NCI-H510A (cell line): Measurements from ENCODE around the gene SPEM2.

Experiments
- DNase-seq: peaks from one replicate; lab custom pipeline; 2025; lab: John Stamatoyannopoulos, UW

SPEM2 gene

GRCh38 chr17:7403977-7404736 lies 21.3 kb upstream of the SPEM2 start, which contains the start of gene TMEM256:
TMEM256 (minus strand) TSS chr17:7404097; CDS start chr17:7404084, 13 bp downstream.
- DNase-seq = peak; percentile 98

DNA sequence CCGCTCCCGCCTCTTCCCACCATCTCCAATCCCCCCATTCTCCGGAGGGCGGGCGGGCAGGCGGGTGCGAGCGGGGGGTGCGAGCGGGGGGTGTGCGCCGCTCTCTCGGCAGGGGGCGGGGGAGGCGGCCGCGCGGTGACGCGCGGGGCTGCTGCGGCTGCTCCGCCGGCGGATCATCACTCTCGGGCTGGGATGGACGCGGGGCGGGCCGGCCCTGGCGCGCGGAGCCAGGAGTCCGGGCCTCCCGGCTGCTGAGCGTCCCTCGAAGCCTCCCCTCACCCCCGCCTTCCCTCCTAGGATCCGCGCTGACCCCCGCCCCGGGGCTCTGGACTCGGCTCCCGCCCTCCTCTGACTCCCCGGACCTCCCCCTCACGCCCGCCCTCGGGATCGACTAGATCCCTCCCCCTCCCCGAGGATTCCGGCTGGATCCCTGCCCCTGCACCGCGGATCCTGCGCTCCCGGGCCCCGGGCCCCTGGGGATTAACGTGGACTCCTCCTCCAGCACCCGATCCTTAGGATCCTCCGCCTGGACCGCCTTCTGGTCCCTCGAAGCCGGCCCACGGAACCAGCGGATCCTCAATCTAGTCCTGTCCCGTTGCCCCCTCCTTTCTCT lies 20.6 kb upstream of the SPEM2 start:
- DNase-seq = peak; percentile 55

- DNase-seq = no peak
Observed at GRCh38 chr17:7405350-7406234, 19.8 kb upstream of the SPEM2 start.

DNA sequence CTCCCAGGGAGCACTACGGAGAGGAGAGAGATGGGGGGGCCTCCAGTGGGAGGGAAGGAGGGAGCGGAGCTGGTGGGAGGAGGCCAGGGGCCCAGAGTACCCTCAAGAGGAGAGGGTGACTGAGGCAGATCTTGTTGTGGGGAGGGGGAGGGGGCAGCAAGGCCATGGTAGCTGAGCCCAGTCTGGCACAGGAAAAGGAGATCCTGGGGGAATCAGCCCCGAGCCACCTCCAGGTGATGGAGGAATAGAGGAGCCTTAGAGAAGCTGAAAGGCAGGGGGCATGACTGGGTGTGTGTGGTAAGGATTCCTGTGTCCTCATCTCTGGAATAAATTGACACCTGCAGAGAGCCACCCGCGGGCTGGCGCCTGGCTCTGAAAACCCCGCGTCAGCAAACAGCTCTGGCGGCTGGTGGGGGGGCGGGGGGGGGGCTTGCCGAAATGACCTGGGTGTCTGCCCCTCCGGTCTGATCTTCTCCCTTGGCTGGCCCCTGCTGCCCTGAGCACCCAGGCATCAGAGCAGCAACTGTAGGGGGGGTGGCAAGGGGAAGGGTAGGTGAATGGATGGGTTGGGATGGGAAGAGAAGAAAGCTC lies 19.1 kb upstream of the SPEM2 start:
- DNase-seq = no peak

DNA sequence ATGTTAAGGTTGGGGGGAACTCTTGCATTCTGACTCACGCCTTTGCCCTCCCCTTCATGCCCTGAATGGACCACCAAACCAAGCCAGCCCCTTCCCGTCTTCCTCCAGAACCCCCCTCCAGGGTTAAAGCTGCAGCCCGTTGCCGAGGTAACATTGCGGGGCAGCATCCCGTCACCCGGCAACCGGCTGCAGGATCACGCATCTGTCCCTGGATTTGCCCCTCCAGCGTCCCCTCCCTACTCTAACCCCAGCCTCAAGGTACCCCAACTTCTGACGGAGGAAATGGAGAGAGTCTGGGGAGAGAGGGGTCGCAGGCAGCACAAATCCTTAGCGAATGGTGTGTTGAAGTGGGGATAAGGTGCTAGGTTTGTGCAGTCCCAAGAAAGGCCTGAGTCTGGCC lies 18.3 kb upstream of the SPEM2 start:
- DNase-seq = no peak

DNA sequence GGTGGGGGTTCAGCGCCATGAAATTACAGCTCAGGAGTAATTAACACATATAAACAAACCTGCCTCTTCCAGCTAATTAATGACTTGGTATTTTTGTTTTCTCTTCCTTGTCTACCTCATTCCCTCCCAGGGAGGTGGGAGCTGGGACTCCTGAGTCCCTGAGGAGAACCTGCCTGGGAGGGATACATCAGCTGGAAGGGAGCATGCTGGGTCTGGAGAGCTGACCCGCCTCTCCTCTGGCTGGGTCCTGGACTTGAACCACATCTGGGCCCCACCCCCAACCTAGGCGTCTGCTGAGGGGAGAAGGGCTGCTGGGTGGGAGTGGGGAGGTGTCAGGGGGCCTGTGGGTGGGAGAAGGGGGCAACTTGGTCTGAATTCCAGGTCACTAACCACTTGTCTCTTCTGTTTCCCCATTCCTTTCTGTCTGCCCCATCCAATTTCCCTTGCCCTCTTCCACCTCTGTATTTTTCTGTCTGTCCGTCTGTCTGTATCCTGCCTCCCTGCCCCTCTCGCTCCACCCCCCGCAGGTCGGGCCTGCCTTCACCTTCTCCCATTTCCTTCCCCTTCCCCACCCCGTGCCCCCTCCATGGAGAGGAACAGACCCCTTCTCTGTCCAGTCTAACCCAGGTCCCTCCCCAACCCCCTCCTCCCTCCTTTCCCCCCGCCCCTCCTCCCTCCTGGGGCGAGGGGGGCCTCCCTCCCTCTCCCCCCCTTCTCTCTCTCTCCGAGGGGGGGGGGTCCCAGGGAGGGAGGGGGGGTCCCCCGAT lies 17.7 kb upstream of the SPEM2 start, which contains the start of gene NLGN2:
Gene NLGN2 (plus strand): TSS at position 361 of the 767 bp plus-strand sequence. CDS start 411 bp downstream, outside the sequence.
- DNase-seq = no peak

- DNase-seq = no peak
Observed at GRCh38 chr17:7408252-7408727, 17.1 kb upstream of the SPEM2 start.

GRCh38 chr17:7408863-7409262 lies 16.6 kb upstream of the SPEM2 start:
- DNase-seq = no peak

DNA sequence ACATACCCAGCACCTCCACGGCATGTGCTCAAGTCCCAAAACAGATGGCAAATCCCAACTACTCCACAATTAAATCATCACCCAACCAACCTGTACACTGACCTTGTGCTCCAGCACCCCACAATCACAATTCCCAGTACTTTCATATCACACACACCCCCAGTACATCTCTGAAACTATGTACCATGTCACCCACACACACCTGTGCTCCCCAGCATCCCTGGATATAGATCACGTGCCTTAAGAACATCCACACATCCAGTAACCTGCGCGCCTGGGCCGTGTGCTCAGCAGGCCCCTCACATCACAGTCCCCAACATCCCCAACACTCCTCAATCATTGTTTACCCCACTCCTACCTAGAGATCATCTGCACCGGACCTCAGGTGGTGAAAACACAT lies 15.7 kb upstream of the SPEM2 start:
- DNase-seq = no peak

DNA sequence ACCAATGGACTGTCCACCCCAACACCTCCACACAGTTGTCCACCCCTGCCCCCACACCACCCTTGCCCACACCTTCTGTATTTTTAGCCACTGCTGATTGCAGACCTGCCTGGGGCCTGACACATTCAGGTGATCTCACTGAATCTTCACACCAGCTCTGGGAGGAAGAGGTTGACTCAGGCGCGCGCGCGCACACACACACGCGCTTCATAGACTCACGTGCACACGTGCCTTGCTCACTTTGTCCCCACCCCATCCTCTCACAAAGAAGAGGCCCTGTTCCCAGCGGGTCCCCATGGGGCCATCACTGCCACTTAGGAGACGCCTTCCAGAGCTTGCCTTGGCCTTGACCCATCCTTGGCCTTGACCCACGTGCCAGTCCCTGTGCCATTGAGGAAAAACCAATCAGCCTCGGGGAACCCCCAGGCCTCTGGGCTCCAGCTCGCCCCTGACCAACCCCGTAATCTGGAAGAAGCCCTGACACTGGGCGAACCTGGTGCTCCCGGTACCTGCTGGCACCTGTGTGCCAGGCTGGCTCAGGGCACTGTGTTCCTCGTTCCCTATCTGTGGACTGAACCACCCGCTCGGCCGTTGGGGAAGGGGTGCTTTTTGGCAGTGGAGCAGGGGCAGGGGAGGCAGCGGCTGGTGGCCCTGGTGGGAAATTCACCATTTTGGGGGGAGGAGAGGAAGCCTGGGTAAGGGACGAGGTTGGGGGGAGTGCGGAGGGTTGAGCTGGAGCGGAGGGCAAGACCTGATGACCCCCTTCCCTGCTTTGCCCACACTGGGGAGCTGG lies 14.6 kb upstream of the SPEM2 start:
- no peak for DNase-seq

DNA sequence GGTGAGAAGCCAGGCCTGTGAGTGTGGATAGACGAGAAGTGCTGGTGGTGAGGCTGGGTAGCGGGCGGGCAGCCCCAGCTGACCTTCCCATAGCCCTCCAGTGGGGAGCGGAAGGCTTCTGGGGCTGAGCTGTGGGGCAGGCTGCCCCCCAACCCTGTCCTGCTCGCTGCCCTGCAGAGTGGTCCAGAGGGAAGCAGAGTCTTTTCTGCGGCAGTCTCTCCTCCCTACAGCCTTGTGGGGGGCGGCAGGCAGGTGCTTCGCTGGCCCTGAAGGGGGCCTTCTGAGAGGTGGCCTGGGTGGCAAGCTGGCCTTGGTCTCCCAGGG lies 14.0 kb upstream of the SPEM2 start:
- DNase-seq = no peak

DNA sequence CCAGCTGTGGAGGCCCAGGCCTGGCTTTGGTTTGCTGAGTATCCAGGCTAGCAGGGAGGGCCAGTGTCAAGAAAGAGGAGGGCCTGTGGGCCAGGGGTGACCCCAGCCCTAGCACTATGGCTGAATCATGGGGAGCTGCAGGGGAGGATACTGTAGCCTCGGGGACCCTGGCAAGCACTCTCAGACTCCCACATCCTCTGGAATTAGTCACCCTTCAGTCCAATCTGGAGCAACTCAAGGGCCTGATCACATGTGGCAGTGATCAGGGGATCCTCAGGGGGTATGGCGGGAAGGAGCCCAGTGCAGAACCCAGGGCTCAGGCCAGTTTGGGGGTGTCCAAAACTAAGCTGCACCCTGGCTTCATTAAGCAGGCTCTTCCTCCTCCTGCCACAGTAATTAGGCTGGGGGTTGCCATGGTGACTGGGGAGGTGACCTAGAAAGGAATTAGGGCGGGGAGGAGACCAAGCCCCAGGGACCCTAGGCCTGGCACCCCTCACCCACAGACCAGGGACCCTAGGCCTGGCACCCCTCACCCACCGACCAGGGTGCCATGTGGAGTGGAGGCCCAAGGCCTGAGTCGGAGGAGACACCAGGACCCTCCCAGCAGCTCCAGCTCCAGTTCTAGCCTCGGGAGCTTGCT lies 11.9 kb upstream of the SPEM2 start:
- DNase-seq = no peak

DNA sequence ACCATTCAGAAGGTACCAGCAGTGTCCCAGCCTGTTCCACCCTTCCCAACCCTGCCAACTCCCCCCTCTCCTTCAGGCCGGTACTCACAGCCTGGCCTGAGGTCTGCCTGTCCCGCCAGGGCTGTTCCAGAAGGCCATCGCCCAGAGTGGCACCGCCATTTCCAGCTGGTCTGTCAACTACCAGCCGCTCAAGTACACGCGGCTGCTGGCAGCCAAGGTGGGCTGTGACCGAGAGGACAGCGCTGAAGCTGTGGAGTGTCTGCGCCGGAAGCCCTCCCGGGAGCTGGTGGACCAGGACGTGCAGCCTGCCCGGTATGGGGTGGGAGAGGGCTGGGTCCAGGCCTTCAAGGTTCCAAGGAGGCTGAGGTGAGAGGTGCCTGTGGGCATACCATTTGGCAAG lies 10.6 kb upstream of the SPEM2 start:
- no peak for DNase-seq

- DNase-seq = no peak
Observed at GRCh38 chr17:7415784-7416183, 9.6 kb upstream of the SPEM2 start.

DNA sequence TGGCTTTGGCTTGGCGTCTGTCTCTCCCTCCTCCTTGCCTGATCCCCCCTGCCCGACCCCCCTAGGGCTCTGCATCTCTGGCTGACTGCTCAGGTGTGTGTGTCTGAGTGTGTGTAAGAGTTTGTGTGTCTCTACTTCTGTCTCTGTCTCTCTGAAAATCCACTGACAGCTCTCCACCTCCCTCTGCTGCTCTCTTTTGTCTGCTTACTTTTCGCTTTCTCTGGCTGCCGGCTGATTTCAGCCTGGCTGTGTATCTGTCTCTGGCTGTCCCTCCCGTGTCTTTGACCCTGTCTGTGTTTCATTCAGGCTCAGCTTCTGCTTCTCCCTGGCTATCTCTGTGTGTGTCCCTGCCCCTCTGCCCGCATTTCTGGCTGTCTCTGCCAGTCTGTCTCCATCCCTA lies 9.1 kb upstream of the SPEM2 start:
- no peak for DNase-seq

- no peak for DNase-seq
Observed at GRCh38 chr17:7417056-7417655, 8.3 kb upstream of the SPEM2 start.

GRCh38 chr17:7418472-7419152 lies 6.8 kb upstream of the SPEM2 start:
- no peak for DNase-seq

GRCh38 chr17:7419819-7420610 lies 5.4 kb upstream of the SPEM2 start, which contains the start of gene SPEM1:
SPEM1 (plus strand) TSS chr17:7420324; CDS start chr17:7420385, 61 bp downstream.
- no peak for DNase-seq
